NCI-H460 (cell line): Measurements from ENCODE around the gene UST. TPM values are rescaled to one million over a fixed set of nuclear protein-coding genes. Genes with fewer than 3 reads are reported as not detected.

Source experiments
- DNase-seq: peaks from one replicate; pipeline ENCODE4 v3.0.0-alpha.2; 2016; ENCODE audit warnings: low read depth; ENCODE audit errors: extremely low read depth
- total RNA-seq: library from RNA; depleted of rRNA; stranded (reverse); fragments of >200 nt; shearing (Covaris generic); gene quantifications from 2 replicates; pipeline ENCODE4 v1.2.3, GENCODE V29; 2014

UST gene
- total RNA-seq, 1 experiment from 2014 or later: 0.12 TPM

DNA sequence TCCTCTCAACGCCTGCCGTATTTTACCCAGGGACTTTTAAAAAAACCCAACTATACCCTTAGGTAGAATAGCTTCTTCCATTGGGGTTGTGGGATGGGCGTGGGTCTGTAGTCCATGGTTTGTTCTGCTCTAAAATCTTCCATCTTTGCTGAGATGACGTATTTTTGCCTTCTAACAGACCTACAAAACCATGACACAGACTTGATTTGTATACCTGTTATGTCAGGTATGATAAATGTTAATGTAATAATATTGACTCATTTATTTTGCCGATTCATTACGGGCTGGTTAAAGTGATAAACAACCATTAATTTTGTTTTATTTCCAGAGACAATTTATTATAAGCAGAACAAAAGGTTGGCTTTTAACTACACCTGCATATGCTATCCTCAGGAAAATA lies 48.7 kb downstream of the UST start:
- DNase-seq: no peak

GRCh38 chr6:148799647-148800046 lies 52.8 kb downstream of the UST start:
- no peak for DNase-seq

DNA sequence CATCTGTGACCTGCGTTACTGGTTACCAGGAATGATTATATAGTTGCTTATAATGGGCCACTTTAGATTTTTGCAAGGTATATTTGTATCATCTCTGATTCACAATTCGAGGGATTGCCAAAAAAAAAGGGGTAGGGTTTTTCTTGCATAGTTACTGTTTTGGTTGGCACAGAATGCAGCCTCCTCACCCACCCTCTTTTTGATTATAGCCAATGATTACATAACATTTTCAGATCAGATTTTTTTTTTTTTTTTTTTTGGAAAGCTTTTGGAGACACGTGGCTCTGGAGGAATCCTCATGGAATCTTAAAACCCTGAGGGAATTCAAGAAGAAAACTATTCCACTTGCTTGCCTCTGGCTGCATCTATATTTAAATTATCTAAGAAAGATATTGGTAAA lies 53.7 kb downstream of the UST start:
- no peak for DNase-seq

GRCh38 chr6:148803979-148804378 lies 57.1 kb downstream of the UST start:
- no peak for DNase-seq

- no peak for DNase-seq
These were observed 58.9 kb downstream of the UST start for GRCh38 chr6:148805777-148806176.

- DNase-seq: no peak
These were observed 61.0 kb downstream of the UST start for GRCh38 chr6:148807784-148808183.

DNA sequence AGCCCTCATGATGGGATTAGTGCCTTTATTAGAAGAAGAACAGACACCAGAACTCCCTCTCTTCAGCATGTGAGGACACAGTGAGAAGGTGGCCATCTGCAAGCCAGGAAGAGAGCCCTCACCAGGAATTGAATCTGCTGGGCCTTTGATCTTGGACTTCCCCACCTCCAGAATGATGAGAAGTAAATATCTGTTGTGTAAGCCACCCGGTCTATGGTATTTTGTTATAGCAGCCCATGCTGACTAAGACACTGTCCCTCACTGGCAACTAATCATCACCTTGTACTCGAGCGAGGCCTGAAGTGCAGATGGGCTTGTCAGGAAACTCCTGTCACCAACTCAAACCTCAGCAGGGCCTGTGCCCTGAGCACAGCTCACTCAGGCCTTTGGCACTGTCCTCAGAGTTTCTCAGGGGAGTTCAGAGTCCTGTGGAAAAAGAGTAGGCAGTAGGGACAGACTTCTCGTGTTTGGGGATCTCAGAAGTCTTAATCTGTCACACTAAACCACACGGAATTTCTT lies 62.0 kb downstream of the UST start:
- no peak for DNase-seq

DNA sequence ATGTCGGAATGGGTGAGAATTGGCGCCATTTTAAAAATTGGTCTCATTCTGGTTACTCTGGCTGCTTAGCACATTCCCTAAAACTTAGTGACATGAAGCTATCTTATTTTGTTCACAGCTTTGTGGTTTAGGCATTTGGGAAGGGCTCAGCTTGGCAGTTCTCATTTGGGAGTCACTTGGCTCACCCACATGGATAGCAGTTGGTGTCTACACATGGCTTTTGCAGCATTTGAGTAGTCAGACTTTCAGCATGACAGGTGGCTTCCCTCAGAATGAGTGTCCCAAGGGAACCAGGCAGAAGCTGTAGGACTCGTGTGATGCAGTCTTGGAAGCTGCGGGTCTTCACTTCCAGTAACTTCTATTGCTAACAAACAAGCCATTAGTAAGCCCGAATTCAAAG lies 64.6 kb downstream of the UST start:
- DNase-seq: no peak

DNA sequence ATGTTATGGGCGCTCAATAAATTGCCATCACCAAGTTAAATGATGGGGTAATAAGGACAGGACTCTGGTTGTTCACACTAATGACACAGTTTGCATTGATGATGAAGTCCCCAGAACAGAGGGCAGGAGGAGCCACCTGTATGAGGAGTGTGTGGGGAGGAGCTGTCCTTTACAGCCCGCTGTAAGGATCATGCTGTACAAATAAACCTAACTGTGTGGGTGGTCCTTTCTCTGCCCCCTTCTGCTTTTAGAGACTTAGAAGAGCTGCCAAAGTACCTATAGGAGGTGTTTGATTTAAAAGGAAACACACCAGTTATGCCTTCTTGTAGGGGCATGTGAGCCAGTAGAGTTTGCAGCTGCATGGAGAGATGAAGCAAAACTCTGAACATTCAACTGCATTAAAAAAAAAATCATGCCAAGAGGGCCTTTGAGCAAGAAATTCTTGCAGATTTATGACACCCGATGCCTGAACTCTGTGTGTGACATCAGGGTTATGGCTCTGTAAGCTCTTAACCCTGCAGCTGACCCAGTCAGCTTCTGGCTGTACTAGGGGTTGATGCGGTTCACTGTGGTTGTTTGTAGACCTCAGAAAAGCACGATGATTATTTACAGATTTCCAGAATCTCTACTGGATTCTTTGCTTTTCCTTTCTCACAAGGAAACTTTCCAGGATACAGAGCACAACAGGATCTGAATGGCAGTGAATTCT lies 67.4 kb downstream of the UST start:
- DNase-seq: no peak

DNA sequence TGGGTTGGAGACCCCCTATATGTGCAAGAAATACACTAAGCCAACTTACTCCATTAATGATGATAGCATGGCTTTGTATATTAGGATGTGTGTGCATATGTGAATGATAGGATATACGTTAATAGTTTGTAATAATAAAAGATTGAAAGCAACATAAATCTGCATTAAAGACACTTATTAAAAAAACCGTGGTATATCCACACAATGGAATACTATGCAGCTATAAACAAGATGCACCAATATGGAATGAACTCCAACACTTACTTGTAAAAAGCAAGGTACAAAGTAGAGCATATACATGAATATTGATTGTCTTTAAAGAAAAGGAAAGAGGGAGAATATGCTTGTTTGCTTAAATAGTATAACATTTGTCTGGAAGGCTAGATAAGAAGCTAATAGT lies 68.0 kb downstream of the UST start:
- no peak for DNase-seq

- DNase-seq: no peak
These were observed 69.3 kb downstream of the UST start for GRCh38 chr6:148816117-148816516.

DNA sequence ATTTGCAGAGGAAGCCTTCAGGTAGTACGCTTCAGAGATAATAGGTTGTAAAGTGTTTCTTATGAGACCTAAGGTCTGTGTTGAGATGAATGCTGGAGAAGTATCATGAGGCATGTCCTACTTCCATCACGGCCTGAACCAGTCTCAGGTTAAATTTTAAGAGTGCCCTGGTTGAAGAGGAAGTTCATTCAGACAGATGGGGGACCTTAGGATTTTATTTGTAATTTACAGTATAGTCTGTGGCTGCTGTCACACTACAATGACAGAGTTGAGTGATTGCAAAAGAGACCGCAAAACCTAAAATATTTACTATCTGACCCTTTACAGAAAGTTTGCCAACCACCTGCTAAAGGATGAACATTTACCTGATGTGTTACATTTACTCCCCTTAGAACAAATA lies 70.9 kb downstream of the UST start:
- DNase-seq: no peak

DNA sequence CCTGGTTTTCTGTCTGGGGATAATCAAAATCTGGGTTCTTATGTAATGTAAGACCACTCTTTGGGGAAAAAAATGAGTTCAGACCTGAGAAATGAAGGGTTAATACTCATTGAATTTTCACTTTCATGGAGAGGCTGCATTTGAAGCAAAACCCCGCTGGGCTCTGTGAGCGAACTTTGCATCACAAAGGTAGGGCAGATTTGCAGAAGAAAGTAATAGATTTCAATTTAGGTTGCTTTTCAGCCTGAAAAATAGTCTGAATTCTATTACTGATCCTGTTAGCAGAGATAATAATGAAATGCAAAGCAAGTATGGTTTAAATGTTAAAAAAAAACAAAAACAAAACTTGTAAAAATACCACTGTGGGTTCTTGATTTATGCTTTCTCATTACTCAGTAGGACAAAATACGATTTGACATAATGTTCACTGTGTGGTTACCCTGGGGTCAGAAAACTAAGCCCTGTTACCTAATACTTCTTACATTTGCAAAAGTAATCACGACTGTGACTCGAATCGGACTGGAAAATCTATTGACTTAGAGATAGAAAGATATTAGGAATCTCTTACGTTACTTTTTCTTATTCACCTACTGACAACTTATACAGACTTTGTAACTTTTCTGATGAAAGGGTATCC lies 72.2 kb downstream of the UST start:
- DNase-seq: no peak

DNA sequence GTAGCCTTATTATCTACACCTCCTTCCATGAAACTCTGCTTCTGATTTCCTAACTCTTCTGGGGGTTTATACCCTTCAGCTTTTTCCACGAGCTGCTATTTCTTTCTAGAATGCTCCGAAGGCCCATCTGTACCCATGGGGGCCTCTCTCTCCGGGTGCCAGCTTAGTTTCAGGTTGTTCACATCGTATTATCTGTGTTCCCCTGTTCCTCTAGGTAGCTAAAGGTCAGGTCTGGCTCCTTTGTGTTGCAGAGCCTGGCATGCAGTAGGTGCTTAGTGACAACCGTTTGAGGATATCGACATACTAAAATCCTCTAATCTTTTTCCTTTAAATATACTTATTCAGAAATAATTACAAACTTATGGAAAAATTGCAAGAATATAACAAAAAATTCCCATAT lies 73.0 kb downstream of the UST start:
- no peak for DNase-seq

DNA sequence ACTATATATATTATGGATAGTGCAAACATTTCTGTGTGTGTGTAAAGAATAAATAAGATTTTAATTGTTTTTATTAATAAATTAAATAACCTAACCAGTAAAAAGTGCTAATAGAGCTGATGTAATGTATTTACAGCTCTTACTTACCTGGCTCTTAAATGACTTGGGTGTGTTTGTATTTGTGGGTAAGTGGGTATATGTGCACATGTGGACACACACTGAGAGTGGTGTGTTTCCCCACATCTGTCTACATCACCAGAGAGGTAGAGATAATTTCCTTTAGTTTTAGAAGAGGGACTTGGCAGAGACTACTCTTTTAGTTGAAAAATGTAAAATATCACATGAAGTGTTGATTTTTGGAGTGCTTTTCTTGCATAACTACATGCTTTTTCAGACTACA lies 76.0 kb downstream of the UST start:
- DNase-seq: no peak

- no peak for DNase-seq
These were observed 77.5 kb downstream of the UST start for GRCh38 chr6:148824291-148824690.

- DNase-seq: no peak
These were observed 78.1 kb downstream of the UST start for GRCh38 chr6:148824960-148825359.

DNA sequence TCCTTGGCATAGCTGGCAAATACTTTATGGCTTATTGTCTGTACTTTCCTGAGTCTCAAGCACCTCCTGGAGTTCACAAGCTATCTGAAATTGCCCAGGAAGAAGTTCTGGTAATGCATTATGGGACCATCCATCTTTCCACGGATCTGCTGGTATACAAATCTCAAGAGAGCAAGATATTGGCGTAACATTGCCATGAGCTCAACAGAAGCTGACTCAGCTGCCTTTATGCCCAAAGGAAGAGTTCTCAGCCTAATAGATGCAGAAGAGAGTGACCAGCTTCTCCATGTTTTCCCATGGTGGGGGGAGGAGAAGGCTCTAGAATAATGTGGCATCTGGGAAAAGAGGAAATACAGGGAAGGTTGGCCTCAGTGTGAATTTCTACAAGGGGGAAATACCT lies 78.7 kb downstream of the UST start:
- DNase-seq: no peak

- no peak for DNase-seq
These were observed 80.7 kb downstream of the UST start for GRCh38 chr6:148827416-148828045.

- no peak for DNase-seq
These were observed 81.2 kb downstream of the UST start for GRCh38 chr6:148828047-148828446.

- DNase-seq: no peak
These were observed 82.7 kb downstream of the UST start for GRCh38 chr6:148829415-148830101.
